GM18511 (cell line): Measurements from ENCODE around the gene HSPBP1.

ENCODE experiments used
- ATAC-seq: cut with Tn5 transposase; IDR thresholded peaks from one replicate; pipeline ENCODE4 v1.9.1; 2021; ENCODE audit warnings: mild to moderate bottlenecking, moderate library complexity; ENCODE audit not compliant: unreplicated experiment

HSPBP1 gene

GRCh38 chr19:55256562-55257460 lies 23.1 kb downstream of the HSPBP1 start:
- ATAC-seq = no peak

GRCh38 chr19:55255618-55256423 lies 24.1 kb downstream of the HSPBP1 start:
- no peak for ATAC-seq

- ATAC-seq = no peak
These were observed 25.3 kb downstream of the HSPBP1 start for GRCh38 chr19:55254625-55254977.

GRCh38 chr19:55253842-55254624 lies 25.9 kb downstream of the HSPBP1 start:
- peak; percentile 51 for ATAC-seq

- no peak for ATAC-seq
These were observed 26.9 kb downstream of the HSPBP1 start for GRCh38 chr19:55252760-55253663.

GRCh38 chr19:55251341-55252081 lies 28.4 kb downstream of the HSPBP1 start:
- ATAC-seq = no peak

- no peak for ATAC-seq
These were observed 29.5 kb downstream of the HSPBP1 start for GRCh38 chr19:55250262-55251036.

- no peak for ATAC-seq
These were observed 30.1 kb downstream of the HSPBP1 start for GRCh38 chr19:55249841-55250240.

- ATAC-seq = no peak
These were observed 31.2 kb downstream of the HSPBP1 start for GRCh38 chr19:55248704-55249103.

GRCh38 chr19:55248166-55248675 lies 31.7 kb downstream of the HSPBP1 start:
- ATAC-seq = no peak

- ATAC-seq = no peak
These were observed 32.2 kb downstream of the HSPBP1 start for GRCh38 chr19:55247621-55248099.

- ATAC-seq = no peak
These were observed 33.2 kb downstream of the HSPBP1 start for GRCh38 chr19:55246462-55247451.

- no peak for ATAC-seq
These were observed 34.5 kb downstream of the HSPBP1 start for GRCh38 chr19:55245236-55245904.

GRCh38 chr19:55244004-55244680 lies 35.8 kb downstream of the HSPBP1 start:
- ATAC-seq = no peak

- no peak for ATAC-seq
These were observed 37.4 kb downstream of the HSPBP1 start for GRCh38 chr19:55242517-55242916.

GRCh38 chr19:55241935-55242464 lies 37.9 kb downstream of the HSPBP1 start:
- ATAC-seq = no peak
